Stimulated activated CD4-positive, alpha-beta T cell treated with anti-CD3 and anti-CD28 coated beads, Interleukin-15, amount 100 ng/mL, for 48 hours (primary cell): ENCODE data around the gene LRRC37B.
A peak's percentile ranks its signal among the peaks of the same experiment; 100 is the strongest.
"Not testable (repeated sequence)": the region's sequence is repeated elsewhere in the genome, so short reads cannot be mapped to it uniquely, and the experiment has no call there.

Experiments
- DNase-seq, 2 donors: peaks; one replicate each; pipeline ENCODE4 v3.0.0-alpha.2; 2020; ENCODE audit warnings: low read depth in 2 of 2

The LRRC37B gene

DNA sequence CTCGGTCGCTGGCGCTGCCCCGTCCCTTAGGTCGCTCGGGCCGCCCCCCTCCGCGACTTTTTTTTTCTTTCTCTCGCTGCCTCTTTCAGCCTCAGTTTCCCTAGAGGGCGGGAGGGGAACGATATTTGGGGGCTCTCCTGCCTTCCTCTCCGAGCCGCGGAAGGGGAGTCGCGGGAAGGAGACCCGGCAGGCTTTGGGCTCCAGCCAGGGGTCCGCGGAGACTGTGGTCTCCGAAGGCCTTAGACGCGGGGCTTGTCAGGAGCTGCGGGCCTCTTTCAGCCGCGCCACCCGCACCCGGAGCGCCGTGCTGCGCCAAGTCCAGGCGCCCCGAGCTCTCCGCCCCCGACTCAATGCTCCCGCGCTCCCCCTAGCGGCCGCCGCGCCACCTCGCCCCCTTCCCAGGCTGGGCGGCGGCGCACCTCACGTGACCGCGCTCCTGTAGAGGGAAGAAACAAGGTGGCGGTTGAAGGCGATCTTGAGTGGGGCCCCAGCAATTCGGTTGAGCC is at the start of gene LRRC37B:
Gene LRRC37B (plus strand): TSS at position 427 of the 506 bp plus-strand sequence. CDS start 14,010 bp downstream, outside the sequence.
- DNase-seq, result peak; percentile 73 to 87

GRCh38 chr17:31964131-31964530 is 43.1 kb upstream of the LRRC37B start:
- DNase-seq, result not testable (repeated sequence)

- no peak for DNase-seq
These were observed 39.5 kb upstream of the LRRC37B start for GRCh38 chr17:31967648-31968047.

GRCh38 chr17:31970416-31970815 is 36.8 kb upstream of the LRRC37B start:
- not testable (repeated sequence) for DNase-seq

- not testable (repeated sequence) for DNase-seq
These were observed 32.7 kb upstream of the LRRC37B start for GRCh38 chr17:31974269-31975071.

GRCh38 chr17:31975391-31975790 is 31.8 kb upstream of the LRRC37B start:
- not testable (repeated sequence) for DNase-seq

DNA sequence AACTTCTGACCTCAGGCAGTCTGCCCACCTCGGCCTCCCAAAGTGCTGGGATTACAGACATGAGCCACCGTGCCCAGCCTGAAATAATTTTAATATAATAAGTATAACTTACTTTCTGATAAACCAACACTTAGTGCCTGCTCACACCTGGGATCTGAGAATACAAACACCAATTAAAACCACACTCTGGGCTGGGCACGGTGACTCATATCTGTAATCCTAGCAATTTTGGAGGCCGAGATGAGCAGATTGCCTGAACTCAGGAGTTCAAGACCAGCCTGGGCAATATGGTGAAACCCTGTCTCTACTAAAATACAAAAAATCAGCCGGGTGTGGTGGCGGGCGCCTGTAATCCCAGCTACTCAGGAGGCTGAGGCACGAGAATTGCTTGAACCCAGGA is 15.4 kb upstream of the LRRC37B start:
- DNase-seq, result not testable (repeated sequence)

DNA sequence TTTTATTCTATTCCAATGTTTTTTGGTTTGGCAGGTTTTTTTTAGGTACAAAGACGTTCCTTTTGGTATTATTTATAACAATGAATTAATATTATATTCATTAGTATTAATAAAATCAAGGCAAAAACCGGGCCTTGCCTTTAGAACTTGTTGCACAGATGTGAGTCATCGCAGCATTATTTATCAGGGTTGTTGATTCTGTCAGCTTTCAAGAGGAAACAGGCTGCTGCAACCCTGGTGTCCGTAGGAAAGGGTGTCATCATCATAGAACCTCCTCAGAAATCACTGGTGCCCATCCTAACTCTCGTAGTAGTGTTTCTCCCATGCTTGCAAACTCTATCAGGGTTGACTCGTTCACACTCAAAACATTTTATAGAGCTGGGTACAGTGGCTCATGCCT is 10.2 kb upstream of the LRRC37B start:
- no peak for DNase-seq

GRCh38 chr17:32007463-32008298 is 498 bp downstream of the LRRC37B start:
- DNase-seq, result peak; percentile 11 to 31

GRCh38 chr17:32009262-32009542 is 2.0 kb downstream of the LRRC37B start:
- DNase-seq, result no peak

DNA sequence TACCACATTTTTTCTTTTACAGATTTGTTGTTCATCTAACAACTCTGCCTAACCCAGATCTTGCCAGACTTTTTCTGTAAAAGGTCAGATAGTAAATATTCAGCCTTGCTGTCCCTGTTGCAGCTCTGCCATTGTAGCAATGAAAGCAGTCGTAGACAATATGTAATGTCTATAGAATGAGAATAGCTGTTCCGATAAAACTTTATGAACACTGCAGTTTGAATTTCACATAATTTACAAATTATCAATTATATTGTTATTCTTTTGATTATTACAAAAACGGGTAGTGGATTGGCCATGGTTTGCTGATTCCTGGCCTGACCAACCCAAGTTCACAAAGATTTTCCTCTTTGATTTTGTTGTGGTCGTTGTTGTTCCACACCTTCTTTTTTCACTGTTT is 2.9 kb downstream of the LRRC37B start:
- no peak for DNase-seq

GRCh38 chr17:32015245-32016013 is 8.2 kb downstream of the LRRC37B start:
- no peak for DNase-seq

DNA sequence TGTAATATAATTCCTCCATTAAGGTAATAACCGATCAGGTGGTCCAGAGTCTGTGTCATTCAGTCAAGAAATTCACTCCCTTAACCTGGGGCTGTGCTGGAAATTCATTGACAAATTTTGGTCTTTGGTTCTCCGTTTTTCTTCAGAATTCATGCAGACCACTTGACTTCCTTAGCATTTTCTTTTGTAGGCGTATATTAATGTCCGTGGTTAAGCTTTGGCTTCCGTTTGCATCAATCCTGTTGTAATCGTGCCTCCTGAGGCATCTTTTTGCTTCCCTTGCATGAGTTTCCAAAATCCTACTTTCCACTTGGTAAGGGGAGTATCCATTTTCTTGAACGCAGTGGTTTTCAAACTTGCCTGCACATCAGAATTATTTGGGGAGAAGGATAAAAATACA is 9.0 kb downstream of the LRRC37B start:
- DNase-seq, result no peak

DNA sequence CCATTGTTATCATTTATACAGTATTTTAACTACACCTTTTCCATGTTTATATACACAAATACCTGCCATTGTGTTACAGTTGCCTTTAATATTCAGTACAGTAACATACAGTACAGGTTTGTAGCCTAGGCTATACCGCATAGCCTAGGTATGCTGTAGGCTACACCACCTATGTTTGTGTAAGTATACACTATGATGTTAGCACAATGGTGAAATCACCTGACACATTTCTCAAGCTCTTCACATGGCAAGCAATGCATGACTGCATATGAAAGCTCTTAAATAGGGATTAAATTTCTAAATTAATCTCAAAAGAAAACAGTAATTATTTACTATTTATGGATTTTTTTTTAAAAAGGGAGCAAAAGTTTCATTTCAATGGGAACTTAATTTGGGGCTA is 12.0 kb downstream of the LRRC37B start:
- no peak for DNase-seq

DNA sequence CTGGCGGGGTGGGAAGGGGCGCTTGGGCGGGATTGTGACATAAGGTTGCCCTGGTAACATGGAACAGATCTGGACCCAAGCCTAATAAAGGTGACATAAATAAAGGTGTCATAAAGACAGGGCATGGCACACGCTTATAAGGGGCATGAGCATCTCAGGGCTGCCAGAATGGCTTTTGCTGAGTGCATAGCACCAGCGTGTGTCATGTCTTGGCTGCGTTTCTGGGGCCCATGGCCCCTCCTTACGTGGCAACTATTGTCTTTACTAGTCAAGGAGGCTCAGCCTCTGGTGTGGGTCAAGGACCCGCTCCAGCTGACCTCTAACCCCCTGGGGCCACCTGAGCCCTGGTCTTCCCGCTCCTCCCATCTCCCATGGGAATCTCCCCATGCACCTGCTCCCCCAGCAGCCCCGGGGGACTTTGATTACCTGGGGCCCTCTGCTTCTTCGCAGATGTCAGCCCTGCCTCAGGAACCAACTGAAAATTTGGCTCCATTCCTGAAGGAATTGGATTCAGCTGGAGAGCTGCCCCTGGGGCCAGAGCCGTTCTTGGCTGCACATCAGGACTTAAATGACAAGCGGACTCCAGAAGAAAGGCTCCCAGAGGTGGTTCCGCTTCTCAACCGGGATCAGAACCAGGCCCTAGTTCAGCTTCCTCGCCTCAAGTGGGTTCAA is 13.9 kb downstream of the LRRC37B start:
- DNase-seq, result no peak

GRCh38 chr17:32021615-32021955 is 14.4 kb downstream of the LRRC37B start:
- DNase-seq, result no peak

DNA sequence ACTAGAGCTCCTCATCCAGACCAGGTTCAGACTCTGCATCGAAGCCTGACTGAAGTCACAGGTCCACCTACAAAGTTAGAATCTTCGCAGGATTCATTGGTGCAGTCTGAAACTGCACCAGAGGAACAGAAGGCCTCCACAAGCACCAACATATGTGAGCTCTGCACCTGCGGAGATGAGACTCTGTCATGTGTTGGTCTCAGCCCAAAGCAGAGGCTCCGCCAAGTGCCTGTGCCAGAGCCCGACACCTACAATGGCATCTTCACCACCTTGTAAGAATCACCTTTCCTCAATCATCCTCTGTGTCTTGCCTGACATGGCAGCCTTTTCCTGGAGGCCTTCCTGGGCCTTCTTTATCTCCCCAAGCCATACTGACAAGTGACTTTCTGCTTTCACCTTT is 15.4 kb downstream of the LRRC37B start:
- not testable (repeated sequence) for DNase-seq

- DNase-seq, result not testable (repeated sequence)
These were observed 20.1 kb downstream of the LRRC37B start for GRCh38 chr17:32027271-32027670.

GRCh38 chr17:32033223-32033622 is 26.0 kb downstream of the LRRC37B start:
- DNase-seq, result no peak

GRCh38 chr17:32033812-32034211 is 26.6 kb downstream of the LRRC37B start:
- not testable (repeated sequence) for DNase-seq

GRCh38 chr17:32040246-32040645 is 33.1 kb downstream of the LRRC37B start:
- not testable (repeated sequence) for DNase-seq
